Cardiac fibroblast (primary cell): ENCODE measurements around the gene OOSP4A.
A peak's percentile ranks its signal among the peaks of the same experiment; 100 is the strongest.

ENCODE experiments used
- DNase-seq, 2 donors: peaks; one replicate each; pipeline versions ENCODE4 v3.0.0 to v3.0.0-alpha.2; 2010; ENCODE audit warnings: low read depth in 2 of 2
- H3K4me3 ChIP-seq, 2 donors: replicated peaks in 1 of 2; 1 replicate in 1 of 2; 2 replicates in 1 of 2; pipeline ENCODE4 v1.5.1; 2011; ENCODE audit warnings: low read depth in 2 of 2, low read length in 2 of 2, mild to moderate bottlenecking in 2 of 2, moderate library complexity in 1 of 2
- TF ChIP-seq, protein P1 (sequence below): IDR thresholded peaks from one replicate; pipeline ENCODE4 v1.5.1; 2011; ENCODE audit warnings: low read depth, mild to moderate bottlenecking, low read length, inconsistent platforms

Gene OOSP4A

DNA sequence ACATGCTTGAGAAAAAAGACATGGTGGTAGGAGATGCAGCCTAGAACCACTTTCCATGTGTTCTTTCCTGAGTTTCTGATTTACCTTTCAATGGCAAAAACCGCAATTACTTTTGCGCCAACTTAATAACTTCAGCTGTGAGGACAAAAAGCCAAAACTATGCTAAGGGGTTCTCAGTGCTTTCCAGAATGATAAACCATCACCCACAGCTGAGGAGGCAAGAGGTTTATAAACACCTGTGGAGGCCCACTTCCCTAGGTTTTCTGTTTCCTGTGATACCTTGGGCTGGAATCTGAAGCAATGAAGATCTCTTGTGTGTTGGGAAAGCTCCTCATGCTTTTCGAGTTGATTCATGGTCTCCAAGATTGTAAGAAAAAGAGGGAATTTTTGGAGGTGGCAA is at the start of gene OOSP4A:
OOSP4A (plus strand) TSS at position 301 of the 400 bp plus-strand sequence; CDS start at position 301, 0 bp downstream.
- no peak for DNase-seq
- TF ChIP-seq, protein P1, sequence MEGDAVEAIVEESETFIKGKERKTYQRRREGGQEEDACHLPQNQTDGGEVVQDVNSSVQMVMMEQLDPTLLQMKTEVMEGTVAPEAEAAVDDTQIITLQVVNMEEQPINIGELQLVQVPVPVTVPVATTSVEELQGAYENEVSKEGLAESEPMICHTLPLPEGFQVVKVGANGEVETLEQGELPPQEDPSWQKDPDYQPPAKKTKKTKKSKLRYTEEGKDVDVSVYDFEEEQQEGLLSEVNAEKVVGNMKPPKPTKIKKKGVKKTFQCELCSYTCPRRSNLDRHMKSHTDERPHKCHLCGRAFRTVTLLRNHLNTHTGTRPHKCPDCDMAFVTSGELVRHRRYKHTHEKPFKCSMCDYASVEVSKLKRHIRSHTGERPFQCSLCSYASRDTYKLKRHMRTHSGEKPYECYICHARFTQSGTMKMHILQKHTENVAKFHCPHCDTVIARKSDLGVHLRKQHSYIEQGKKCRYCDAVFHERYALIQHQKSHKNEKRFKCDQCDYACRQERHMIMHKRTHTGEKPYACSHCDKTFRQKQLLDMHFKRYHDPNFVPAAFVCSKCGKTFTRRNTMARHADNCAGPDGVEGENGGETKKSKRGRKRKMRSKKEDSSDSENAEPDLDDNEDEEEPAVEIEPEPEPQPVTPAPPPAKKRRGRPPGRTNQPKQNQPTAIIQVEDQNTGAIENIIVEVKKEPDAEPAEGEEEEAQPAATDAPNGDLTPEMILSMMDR = no peak
- no peak within 1 kb of the TSS for H3K4me3 ChIP-seq

DNA sequence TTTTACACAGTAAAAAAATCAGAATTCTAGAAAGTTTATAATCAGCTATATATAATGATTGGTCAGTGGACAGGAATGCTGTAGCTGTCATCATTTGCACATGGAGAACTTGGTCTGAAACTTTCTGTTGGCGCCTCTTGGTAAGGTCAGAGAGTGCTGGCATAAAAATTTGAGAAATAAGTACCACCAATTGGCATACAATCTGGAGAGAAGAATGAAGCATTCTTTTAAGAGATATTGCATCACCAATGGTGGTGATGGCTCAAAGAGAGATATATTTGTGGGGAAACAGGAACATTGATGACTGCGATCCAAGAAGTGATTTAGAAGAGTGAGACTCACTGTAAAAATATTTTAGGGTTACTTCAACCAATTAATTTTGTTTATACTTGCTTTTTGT is 45.4 kb upstream of the OOSP4A start:
- TF ChIP-seq, protein P1 = no peak
- DNase-seq = peak; percentile 45 to 61
- H3K4me3 ChIP-seq = no peak overlapping the region

DNA sequence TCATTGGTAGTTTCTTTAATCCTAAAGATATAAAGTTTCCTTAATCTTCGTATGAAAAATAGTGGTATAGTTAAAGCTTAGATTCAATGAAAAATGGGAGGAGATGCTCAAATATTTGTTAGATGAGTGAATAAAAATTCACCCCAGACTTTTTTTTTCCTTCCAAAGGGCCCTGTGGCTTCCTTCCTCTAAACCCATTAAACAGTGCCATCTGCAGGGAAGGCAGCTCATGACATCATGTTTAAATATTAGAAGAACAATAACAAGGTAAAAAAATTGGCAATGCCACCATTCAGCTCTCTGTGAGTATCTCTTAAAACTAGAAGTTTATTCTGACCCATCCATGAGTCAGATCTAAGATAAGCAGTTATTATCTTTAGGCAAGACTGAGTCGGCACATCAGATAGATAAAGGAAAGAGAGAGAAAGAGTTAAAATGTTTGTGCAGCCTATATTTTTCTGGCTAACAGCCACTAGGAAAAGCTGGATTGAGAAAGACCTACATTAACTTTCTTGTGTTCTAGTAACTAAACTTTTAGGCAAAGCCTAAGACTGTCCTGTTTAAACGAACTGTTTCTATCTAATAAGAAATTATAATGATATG is 44.7 kb upstream of the OOSP4A start:
- no peak overlapping the region for H3K4me3 ChIP-seq
- TF ChIP-seq, protein P1 = peak; percentile 65
- peak; percentile 55 to 81 for DNase-seq

DNA sequence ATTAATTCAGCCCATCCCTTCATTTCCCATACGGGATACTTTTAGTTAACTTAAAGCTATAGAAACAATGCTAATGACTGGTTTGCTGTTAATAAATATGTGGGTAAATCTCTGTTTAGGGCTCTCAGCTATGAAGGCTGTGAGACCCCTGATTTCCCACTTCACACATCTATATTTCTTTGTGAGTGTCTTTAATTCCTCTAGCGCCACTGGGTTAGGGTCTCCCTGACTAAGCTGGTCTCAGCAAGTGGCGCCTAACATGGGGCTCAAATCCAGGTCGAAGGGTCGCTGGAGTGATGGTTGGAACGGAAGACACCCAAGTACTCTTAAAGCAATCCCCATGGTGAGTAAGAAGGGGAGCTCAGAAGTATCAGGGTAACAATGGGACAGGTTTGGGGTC is 40.0 kb upstream of the OOSP4A start:
- peak in 1 of 2 donors; percentile 3 for DNase-seq
- TF ChIP-seq, protein P1 = no peak
- H3K4me3 ChIP-seq = no peak overlapping the region

DNA sequence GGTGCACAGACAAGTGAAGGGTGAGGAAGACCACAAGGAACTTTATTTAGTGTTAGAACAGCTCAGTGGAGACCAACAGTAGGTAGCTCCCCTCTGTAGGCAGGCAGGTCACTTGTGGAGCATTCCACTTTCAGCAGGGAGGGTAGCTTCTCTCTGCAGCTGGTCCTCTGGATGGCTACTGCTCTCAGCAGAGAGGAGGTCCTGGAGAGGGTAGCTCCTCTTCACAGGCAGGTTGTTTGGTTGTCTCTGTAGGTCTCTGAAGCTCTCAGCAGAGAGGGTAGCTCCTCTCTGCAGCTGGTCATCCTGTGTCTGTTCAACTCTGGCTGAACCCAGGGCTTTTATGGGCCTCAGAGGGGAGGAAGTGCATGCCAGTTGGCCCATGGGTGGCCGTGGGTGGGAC is 32.1 kb upstream of the OOSP4A start:
- H3K4me3 ChIP-seq = no peak overlapping the region
- DNase-seq = no peak
- TF ChIP-seq, protein P1 = no peak

DNA sequence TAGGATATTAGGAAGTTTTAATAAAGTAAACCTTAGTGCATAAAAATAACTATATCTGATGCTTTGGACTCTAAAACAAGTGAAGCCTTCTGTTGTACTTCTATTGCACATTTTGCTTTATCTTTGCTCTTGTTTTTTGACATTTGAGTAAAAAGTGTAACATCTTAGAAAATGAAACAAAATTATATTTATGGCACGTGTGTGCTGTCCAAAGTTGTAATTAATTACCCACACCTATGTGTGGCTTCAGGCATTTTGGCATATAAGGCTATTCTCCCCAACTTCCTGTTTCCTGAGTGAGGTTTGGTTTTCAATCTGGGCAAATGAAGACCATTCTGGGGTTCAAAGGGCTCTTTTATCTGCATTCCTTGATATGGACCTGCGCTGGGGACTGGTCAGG is 25.7 kb upstream of the OOSP4A start, which contains the start of gene OOSP1:
OOSP1 (plus strand) TSS at position 301 of the 400 bp plus-strand sequence; CDS start at position 324, 23 bp downstream.
- TF ChIP-seq, protein P1 = no peak
- no peak for DNase-seq

DNA sequence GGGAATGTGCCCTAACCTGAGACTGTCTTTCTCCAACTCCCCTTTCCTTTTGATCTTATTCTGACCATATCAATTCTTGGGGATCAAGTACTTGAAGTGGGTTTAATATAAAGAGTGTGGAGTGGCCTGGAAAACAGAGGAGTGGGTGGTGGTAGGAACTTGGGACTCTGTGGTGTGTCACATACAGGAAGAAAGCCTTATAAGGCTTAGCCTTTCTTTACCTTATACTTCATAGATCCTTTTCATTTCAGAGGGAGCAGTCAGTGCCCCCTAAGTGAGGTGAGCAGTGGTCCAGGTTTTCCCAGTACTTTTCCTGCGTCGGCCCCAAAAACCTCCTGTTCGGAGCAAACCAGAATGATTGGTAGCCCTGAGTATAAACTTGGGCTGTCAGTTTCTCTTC is 25.1 kb upstream of the OOSP4A start:
- H3K4me3 ChIP-seq = no peak overlapping the region
- TF ChIP-seq, protein P1 = no peak
- no peak for DNase-seq

More for the DNA sequence above, 25.7 kb upstream of the OOSP4A start, which contains the start of gene OOSP1:
- H3K4me3 ChIP-seq = no peak within 1 kb of the TSS
